Measurements from ENCODE around the gene VOPP1. TPM values are rescaled to one million over a fixed set of nuclear protein-coding genes. Genes with fewer than 3 reads are reported as not detected.

The VOPP1 gene
- polyA plus RNA-seq, 3 donors, result 54.7 to 64.0 (median 56.9) TPM

DNA sequence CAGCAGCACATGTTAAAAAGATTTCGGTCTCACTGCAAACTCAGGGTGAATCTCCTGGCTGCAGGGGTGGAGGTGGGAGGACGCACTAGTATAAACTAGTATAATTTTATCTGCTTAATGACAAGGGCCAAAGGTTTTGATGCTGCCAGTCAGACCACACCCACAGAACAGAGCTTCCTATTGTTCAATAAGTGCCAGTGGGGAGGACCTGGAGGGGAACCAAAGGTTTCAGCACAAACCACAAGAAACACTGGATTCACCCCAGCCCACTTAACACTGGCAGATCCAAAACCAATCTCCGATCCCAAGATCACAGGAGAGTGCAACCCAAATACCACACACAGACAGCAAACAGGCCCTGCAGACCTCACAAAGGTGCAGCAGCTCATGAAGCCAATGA, 6.6 kb downstream of the VOPP1 start:
- DNase-seq (ENCODE audit: extremely low read depth in 1 of 11, low read depth in 9 of 11, low spot score in 4 of 11), result no peak

DNA sequence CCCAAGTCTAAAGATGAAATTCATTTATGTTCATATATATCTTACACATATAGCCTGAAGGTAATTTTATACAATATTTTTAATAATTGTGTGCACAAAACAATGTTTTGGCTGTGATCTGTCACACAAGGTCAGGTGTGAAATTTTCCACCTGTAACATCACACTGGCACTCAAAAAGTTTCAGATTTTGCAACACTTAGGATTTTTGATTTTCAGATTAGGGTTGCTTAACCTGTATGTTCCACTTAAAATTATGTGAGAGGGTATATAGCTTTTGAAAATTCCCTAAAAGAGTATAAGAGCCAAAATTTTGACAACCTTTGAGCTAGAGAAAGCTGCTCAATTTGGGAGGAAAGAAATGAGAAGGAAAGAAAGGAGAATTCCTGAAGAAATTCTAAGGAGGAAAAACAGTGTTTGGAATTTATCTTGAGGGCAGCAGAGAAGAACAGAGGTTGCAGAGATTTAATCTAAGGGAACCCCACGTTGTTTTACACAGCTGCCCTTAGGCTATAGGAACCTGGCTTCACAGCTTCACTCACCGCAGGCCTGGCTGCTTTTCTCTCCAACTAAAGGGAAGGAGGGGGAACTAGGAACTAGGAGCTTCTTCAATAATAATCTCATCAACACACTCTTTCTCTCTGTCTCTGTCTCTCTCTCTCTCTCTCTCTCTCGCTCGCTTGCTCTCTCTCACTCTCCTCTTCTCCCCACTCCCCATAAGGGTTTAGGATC, 8.5 kb downstream of the VOPP1 start:
- DNase-seq (ENCODE audit: extremely low read depth in 1 of 11, low read depth in 9 of 11, low spot score in 4 of 11), result no peak

- DNase-seq (ENCODE audit: extremely low read depth in 1 of 11, low read depth in 9 of 11, low spot score in 4 of 11), result no peak
Observed at GRCh38 chr7:55561690-55562089, 10.6 kb downstream of the VOPP1 start.

DNA sequence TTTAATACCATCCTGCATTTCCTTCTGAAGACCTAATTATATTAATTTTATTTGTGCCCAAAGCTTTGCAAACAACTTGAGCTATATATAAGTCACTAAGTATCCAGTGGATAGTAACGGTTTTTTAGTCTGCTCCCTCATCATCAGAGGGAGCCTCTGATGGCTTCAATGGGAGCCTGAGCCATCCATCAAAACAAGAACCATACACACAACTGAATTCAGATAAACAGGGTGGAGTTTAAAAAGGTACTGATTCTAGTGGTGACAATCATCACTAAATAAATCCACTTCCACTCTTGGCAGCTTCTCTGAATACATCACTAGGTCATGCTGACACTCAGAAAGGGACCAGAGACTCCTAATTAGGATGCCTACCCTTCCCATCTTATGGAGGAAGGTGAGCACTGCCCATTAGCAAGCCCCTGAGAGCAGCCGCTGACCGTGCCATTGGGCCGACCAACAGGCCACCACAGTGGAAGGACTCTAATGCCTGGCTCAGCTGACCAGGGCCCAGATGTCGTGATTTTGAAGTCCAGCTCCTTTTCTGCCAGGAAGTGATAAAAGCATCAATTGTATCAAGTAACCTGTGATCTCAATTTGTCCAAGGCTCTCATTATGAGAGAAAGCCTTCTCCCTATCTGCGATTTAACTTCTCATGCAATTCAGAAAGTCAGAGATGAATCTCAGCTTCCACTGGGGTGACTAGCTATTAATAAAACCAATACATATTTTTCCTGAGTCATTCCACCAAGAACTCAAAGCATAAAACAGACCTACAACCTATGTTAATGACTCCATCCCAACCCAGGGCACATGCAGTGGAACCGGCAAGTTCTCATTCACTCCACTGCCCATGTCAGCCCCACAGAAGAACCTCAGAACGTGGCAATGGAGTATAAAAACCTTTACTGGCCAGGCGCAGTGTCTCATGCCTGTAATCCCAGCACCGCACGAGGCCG, 13.1 kb downstream of the VOPP1 start:
- no peak for DNase-seq (ENCODE audit: extremely low read depth in 1 of 11, low read depth in 9 of 11, low spot score in 4 of 11)

- DNase-seq (ENCODE audit: extremely low read depth in 1 of 11, low read depth in 9 of 11, low spot score in 4 of 11), result no peak
Observed at GRCh38 chr7:55557666-55558188, 14.6 kb downstream of the VOPP1 start.

DNA sequence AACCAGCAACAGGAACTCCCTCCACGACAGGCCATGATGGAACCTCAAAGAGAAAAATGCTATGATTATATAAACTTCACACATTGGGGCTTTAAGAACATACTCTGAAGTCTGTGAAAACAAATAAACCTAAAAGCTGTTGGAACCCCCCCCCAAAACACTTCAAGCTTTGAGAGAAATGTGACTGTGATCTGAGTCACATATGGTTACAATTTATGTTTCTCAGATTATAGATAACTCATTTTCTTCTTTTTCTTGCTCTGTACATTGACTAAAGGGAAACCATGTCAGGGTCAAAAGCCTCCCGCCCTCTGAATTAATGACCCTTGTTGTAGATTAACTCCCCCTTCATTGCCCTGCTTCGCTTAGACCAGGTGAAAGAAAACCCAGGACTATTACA, 15.8 kb downstream of the VOPP1 start:
- no peak for DNase-seq (ENCODE audit: extremely low read depth in 1 of 11, low read depth in 9 of 11, low spot score in 4 of 11)

GRCh38 chr7:55556031-55556430, 16.3 kb downstream of the VOPP1 start:
- DNase-seq (ENCODE audit: extremely low read depth in 1 of 11, low read depth in 9 of 11, low spot score in 4 of 11), result no peak

- no peak for DNase-seq (ENCODE audit: extremely low read depth in 1 of 11, low read depth in 9 of 11, low spot score in 4 of 11)
Observed at GRCh38 chr7:55555160-55555559, 17.1 kb downstream of the VOPP1 start.

GRCh38 chr7:55554038-55554437, 18.3 kb downstream of the VOPP1 start:
- DNase-seq (ENCODE audit: extremely low read depth in 1 of 11, low read depth in 9 of 11, low spot score in 4 of 11), result no peak

DNA sequence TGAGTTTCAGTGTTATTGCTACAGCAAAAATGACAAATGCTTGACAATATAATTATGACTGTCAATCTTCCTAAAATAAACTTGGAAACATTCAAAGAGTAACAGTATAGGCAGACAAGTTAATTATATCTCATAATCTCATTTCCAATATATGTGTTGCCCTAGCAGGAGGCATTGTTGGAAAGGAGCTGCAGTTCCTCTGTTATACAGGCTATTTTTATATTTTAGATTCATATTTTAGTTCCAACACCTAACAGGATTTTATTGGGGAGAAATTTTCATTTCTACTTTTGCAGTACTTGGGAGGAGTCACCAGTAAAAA, 19.3 kb downstream of the VOPP1 start:
- no peak for DNase-seq (ENCODE audit: extremely low read depth in 1 of 11, low read depth in 9 of 11, low spot score in 4 of 11)

- peak in 8 of 11 donors; percentile 44 to 82 (median 62) for DNase-seq (ENCODE audit: extremely low read depth in 1 of 11, low read depth in 9 of 11, low spot score in 4 of 11)
Observed at GRCh38 chr7:55552320-55553023, 19.8 kb downstream of the VOPP1 start.

GRCh38 chr7:55550841-55551537, 21.3 kb downstream of the VOPP1 start:
- no peak for DNase-seq (ENCODE audit: extremely low read depth in 1 of 11, low read depth in 9 of 11, low spot score in 4 of 11)

- DNase-seq (ENCODE audit: extremely low read depth in 1 of 11, low read depth in 9 of 11, low spot score in 4 of 11), result no peak
Observed at GRCh38 chr7:55550010-55550663, 22.2 kb downstream of the VOPP1 start.

- DNase-seq (ENCODE audit: extremely low read depth in 1 of 11, low read depth in 9 of 11, low spot score in 4 of 11), result no peak
Observed at GRCh38 chr7:55549457-55549856, 22.8 kb downstream of the VOPP1 start.

- DNase-seq (ENCODE audit: extremely low read depth in 1 of 11, low read depth in 9 of 11, low spot score in 4 of 11), result no peak
Observed at GRCh38 chr7:55548295-55548731, 24.0 kb downstream of the VOPP1 start.

DNA sequence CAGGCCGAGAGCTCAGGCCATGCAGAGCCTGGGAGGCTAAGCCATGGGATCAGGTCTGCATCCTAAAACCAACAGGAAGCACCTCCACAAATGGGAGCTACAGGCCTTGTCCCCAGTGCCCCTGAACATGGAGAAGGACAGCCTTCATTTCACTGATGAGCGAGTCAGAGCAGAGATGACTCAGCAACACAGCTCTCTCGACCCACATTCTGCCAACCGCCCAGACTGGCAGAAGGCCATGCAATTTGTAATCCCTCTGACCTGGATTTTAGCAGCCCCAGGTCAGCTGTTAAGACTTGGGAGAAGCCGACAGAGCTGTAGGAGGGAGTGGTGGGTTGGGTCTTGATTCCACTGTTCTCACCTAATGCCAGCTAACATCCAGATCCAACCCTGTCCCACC, 25.5 kb downstream of the VOPP1 start:
- no peak for DNase-seq (ENCODE audit: extremely low read depth in 1 of 11, low read depth in 9 of 11, low spot score in 4 of 11)

DNA sequence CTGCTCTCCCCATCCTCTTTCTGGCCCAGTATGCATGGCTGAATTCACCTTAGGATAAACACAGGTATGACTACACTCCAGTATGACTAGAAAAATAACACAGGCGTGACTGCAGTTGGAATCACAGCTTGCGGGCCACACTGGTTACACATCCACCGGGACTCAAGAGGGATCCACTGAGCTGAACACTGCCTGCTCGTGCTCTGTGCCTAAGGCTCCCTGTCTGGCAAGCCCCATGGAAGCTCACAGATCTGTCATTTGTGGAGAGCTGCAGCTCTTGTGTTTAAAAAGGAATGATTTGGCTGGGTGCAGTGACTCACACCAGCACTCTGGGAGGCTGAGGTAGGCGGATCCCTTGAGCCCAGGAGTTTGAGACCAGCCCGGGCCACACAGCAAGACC, 26.8 kb downstream of the VOPP1 start:
- no peak for DNase-seq (ENCODE audit: extremely low read depth in 1 of 11, low read depth in 9 of 11, low spot score in 4 of 11)

DNA sequence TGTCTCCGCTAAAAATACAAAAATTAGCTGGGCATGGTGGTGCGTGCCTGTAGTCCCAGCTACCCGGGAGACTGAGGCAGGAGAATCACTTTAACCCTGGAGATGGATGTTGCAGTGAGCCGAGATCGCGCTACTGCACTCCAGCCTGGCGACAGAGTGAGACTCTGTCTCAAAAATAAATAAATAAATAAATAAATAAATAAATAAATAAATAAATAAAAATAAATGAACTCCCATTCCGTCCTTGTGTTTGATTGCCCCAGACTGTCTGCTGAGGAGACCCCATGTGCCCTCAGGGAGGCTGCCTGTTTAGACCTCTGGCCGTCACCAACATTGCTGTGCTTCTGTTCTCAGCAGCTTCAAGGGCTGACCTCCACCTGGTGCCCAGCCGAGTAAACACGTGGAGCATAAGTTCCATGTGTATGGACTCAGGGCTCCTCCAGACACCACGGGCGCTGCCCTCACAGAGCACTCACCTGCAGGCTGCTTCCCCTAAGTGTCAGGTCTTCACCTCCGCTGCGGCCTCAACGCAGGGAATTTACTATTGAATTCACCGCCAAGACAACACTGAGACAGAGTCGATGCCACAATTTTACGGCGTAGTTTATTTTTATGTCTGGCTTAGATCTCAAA, 32.0 kb downstream of the VOPP1 start:
- DNase-seq (ENCODE audit: extremely low read depth in 1 of 11, low read depth in 9 of 11, low spot score in 4 of 11), result no peak
